GM12864 (cell line): Measurements from ENCODE around the gene KNSTRN.

Experiments
- DNase-seq: peaks from one replicate; pipeline ENCODE4 v3.0.0-alpha.2; 2011; ENCODE audit warnings: low read depth
- H3K4me3 ChIP-seq: 2 replicates; pipeline ENCODE4 v1.5.1; 2011; ENCODE audit warnings: mild to moderate bottlenecking, low read depth, low read length, control low read depth
- TF ChIP-seq, protein P1 (sequence below): IDR thresholded peaks from 2 replicates; pipeline ENCODE4 v1.5.1; 2011; ENCODE audit warnings: low read depth, mild to moderate bottlenecking, moderate library complexity, low read length, control low read depth, inconsistent platforms; ENCODE audit errors: missing control alignments

Gene KNSTRN

GRCh38 chr15:40435023-40435709, 52.6 kb downstream of the KNSTRN start:
- TF ChIP-seq, protein P1, sequence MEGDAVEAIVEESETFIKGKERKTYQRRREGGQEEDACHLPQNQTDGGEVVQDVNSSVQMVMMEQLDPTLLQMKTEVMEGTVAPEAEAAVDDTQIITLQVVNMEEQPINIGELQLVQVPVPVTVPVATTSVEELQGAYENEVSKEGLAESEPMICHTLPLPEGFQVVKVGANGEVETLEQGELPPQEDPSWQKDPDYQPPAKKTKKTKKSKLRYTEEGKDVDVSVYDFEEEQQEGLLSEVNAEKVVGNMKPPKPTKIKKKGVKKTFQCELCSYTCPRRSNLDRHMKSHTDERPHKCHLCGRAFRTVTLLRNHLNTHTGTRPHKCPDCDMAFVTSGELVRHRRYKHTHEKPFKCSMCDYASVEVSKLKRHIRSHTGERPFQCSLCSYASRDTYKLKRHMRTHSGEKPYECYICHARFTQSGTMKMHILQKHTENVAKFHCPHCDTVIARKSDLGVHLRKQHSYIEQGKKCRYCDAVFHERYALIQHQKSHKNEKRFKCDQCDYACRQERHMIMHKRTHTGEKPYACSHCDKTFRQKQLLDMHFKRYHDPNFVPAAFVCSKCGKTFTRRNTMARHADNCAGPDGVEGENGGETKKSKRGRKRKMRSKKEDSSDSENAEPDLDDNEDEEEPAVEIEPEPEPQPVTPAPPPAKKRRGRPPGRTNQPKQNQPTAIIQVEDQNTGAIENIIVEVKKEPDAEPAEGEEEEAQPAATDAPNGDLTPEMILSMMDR: no peak
- DNase-seq: no peak
- H3K4me3 ChIP-seq: no peak overlapping the region

DNA sequence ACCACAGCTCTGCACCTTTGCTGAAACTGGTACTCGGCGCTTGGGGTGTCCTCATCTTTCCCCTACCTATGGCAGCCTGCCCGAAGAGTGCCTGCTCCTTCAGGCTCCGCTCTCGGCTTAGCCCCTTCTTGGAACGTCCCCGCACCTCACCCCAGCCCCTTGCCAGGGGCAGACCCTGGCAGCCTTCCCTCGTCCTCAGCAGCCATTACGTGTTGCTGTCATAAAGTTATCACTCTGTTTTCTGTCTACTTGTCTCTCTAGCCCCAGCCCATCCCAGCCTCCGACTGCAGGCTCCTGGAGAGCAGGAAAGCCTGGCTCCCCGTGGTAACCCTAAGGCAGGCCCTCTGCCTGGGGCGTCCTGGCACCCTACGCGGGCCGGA, 53.2 kb downstream of the KNSTRN start:
- TF ChIP-seq, protein P1: no peak
- DNase-seq: no peak
- no peak overlapping the region for H3K4me3 ChIP-seq

- DNase-seq: no peak
- TF ChIP-seq, protein P1: no peak
- no peak overlapping the region for H3K4me3 ChIP-seq
Observed at GRCh38 chr15:40436116-40436891, 53.8 kb downstream of the KNSTRN start.

DNA sequence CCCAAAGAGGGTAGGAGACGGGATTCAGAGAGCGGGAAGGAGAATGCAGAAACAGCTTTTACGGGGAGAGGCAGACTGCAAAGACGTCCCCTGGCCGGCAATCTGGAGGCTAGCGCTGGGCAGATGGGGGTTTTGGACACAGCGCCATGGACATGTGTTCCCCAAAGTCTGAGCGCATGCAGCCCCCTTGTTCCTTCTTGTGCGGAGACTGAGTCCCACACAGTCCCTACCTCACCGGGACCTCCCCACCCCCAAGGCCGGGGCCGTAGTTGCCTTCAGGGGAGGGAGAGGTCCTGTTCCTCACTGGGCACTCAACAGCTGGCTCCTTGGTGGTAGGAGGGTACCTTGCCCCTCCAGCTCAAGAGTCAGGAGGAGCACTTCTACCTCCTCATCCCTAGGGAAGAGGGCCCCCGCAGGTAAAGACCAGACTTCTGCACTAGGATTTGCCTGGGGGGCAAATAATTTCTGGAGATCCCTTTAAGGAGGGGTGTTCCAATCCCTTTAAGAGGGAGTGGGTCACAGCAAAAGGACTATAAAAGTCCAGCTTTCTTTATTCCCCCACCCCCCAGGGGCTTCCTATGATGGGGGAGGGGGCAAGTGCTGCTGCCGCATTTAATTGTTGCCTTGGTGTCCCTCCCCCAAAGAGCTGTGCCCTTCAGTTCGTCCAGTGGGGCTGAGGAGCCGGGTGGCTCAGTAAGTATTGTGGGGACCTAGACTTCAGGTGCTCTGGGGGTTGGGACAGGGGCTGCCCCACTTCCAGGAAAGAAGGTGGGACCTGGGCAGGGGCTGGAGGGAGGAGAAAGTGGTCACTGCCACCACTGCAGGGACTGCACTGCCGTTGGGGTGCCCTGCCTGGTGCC, 54.6 kb downstream of the KNSTRN start:
- H3K4me3 ChIP-seq: no peak overlapping the region
- TF ChIP-seq, protein P1: no peak
- no peak for DNase-seq

- TF ChIP-seq, protein P1: no peak
- DNase-seq: no peak
- H3K4me3 ChIP-seq: no peak overlapping the region
Observed at GRCh38 chr15:40437752-40438687, 55.5 kb downstream of the KNSTRN start.

DNA sequence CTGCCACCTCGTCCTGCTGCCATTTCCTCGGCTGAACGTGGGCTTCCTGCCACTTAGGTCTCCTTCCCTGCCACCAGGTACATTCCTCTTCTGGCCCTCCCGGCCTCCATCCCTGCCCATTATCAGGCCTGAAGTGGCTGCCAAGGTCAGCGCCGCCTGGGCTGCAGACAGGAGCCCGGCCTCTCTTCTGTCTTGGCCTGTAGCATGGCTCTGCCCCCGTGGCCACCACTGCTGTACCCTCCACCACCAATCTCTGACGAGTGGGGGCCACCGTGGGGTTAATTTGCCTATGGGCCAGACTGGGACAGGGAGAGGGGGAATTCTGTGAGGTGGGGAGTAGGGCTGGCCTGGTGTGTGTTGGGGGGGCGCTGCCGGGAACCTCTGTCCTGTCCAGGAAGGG, 56.2 kb downstream of the KNSTRN start:
- TF ChIP-seq, protein P1: no peak
- no peak overlapping the region for H3K4me3 ChIP-seq
- DNase-seq: no peak
